Tibial nerve (tissue), 4 donors: ENCODE results near the gene NISCH.

Experiments used
- EP300 ChIP-seq, 2 donors: sonication (generic); formaldehyde crosslinking; IDR thresholded peaks; one replicate each; pipeline ENCODE4 v1.6.1; 2017; ENCODE audit warnings: antibody characterized with exemption in 2 of 2, mild to moderate bottlenecking in 1 of 2
- POLR2A ChIP-seq, 2 donors: fragments of 450-650 bp; IDR thresholded peaks; one replicate each; pipeline ENCODE4 v1.6.1; 2017; ENCODE audit warnings: antibody characterized with exemption in 2 of 2, mild to moderate bottlenecking in 2 of 2, moderate library complexity in 2 of 2
- TF ChIP-seq, protein P1 (sequence below), 5 experiments: fragments of 200-600 bp in 3 of 5; fragments of 450-650 bp in 2 of 5; sonication (generic) in 3 of 5; IDR thresholded peaks; one replicate each; pipeline ENCODE4 v1.5.1; 2016 to 2019; ENCODE audit warnings: antibody characterized with exemption in 5 of 5, mild to moderate bottlenecking in 3 of 5, moderate library complexity in 2 of 5

DNA sequence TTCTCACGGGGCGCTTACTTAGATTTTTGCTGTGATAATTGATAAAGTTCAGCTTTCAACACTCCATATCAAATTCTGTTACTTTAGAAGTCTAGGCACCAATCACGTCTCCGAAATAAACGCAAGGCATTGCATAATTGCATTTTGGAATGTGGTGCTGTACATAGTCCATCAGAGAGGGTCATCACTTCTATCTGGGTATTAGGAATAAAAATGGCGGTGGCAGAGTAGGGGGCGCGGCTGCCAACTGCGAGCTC, 80.6 kb downstream of the NISCH start:
- TF ChIP-seq POLR2A (IDR thresholded peaks at IDR 0.05) (no peak), EP300 (IDR thresholded peaks at IDR 0.05) (no peak)
- TF ChIP-seq, protein P1, sequence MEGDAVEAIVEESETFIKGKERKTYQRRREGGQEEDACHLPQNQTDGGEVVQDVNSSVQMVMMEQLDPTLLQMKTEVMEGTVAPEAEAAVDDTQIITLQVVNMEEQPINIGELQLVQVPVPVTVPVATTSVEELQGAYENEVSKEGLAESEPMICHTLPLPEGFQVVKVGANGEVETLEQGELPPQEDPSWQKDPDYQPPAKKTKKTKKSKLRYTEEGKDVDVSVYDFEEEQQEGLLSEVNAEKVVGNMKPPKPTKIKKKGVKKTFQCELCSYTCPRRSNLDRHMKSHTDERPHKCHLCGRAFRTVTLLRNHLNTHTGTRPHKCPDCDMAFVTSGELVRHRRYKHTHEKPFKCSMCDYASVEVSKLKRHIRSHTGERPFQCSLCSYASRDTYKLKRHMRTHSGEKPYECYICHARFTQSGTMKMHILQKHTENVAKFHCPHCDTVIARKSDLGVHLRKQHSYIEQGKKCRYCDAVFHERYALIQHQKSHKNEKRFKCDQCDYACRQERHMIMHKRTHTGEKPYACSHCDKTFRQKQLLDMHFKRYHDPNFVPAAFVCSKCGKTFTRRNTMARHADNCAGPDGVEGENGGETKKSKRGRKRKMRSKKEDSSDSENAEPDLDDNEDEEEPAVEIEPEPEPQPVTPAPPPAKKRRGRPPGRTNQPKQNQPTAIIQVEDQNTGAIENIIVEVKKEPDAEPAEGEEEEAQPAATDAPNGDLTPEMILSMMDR (IDR thresholded peaks at IDR 0.05), result no peak
